Measurements from ENCODE around the gene DMTF1.
"Not testable (repeated sequence)": the region's sequence is repeated elsewhere in the genome, so short reads cannot be mapped to it uniquely, and the experiment has no call there.

DMTF1 gene

GRCh38 chr7:87231711-87232110 lies 79.5 kb downstream of the DMTF1 start:
- no peak for FAIRE-seq

DNA sequence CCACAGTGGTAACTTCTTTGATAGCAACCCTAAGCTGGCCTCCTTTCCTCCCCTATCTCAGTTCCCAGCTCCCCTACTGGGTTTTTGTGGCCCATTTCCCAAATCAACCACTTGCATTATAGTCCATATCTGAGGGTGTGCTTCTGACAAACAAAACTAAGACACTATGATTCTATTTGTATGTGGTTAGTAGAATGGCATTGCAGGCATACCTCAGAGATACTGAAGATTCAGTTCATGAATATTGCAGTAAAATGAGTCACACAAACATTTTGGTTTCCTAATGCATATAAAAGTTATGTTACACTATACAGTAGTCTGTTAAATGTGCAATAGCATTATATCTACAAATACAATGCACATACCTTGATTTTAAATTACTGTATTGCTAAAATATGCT lies 82.7 kb downstream of the DMTF1 start:
- FAIRE-seq, result no peak

GRCh38 chr7:87238464-87239051 lies 86.3 kb downstream of the DMTF1 start:
- FAIRE-seq, result not testable (repeated sequence)

DNA sequence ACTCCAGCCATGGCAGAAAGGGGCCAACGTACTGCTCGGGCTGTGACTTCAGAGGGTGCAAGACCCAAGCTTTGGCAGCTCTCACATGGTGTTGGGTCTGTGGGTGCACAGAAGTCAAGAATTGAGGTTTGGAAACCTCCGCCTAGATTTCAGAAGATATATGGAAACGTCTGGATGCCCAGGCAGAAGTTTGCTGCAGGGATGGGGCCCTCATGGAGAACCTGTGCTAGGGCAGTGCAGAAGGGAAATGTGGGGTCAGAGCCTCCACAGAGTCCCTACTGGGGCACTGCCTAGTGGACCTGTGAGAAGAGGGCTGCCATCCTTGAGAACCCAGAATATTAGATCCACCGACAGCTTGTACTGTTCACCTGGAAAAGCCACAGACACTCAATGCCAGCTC lies 93.4 kb downstream of the DMTF1 start:
- not testable (repeated sequence) for FAIRE-seq

Data from TTC549 (cell line).